Spleen (tissue), 7 donors: Measurements from ENCODE around the gene MEIKIN.

ENCODE experiments used
- CTCF ChIP-seq, 11 experiments: fragments of 200-600 bp in 7 of 11; fragments of 450-650 bp in 4 of 11; sonication (generic) in 4 of 11; IDR thresholded peaks in 8 of 11; conservative IDR thresholded peaks in 3 of 11; 1 replicate in 7 of 11; 2 replicates in 4 of 11; pipeline versions ENCODE4 v1.4.0 to v1.8.0; 2016 to 2021; ENCODE audit warnings: antibody characterized with exemption in 11 of 11, inconsistent platforms in 4 of 11, mild to moderate bottlenecking in 1 of 11
- POLR2A ChIP-seq, 3 donors: fragments of 450-650 bp; IDR thresholded peaks; one replicate each; pipeline ENCODE4 v1.5.1; 2017; ENCODE audit warnings: antibody characterized with exemption in 3 of 3, mild to moderate bottlenecking in 1 of 3
- POLR2AphosphoS5 ChIP-seq, 3 donors: sonication (generic); formaldehyde crosslinking; IDR thresholded peaks; one replicate each; pipeline ENCODE4 v1.5.1; 2017; ENCODE audit warnings: antibody characterized with exemption in 3 of 3
- donor health status: DM: no; HTN: no; CAD: no; lungs with moderate emphysema.
- donor health status: DM: no; HTN: no; CAD: no.
- donor health status: DM: no; HTN: no; CAD: no.

GRCh38 chr5:131792896-131793295, 152.6 kb downstream of the MEIKIN start:
- no peak for TF ChIP-seq CTCF (IDR thresholded peaks at IDR 0.05 in 8 of 11, conservative IDR thresholded peaks at IDR 0.05 in 3 of 11)
- no peak for TF ChIP-seq POLR2A (IDR thresholded peaks at IDR 0.05)
- no peak for TF ChIP-seq POLR2AphosphoS5 (IDR thresholded peaks at IDR 0.05)
